ENCODE data around the gene CPED1.
"Not testable (repeated sequence)": the region's sequence is repeated elsewhere in the genome, so short reads cannot be mapped to it uniquely, and the experiment has no call there.

Gene CPED1

DNA sequence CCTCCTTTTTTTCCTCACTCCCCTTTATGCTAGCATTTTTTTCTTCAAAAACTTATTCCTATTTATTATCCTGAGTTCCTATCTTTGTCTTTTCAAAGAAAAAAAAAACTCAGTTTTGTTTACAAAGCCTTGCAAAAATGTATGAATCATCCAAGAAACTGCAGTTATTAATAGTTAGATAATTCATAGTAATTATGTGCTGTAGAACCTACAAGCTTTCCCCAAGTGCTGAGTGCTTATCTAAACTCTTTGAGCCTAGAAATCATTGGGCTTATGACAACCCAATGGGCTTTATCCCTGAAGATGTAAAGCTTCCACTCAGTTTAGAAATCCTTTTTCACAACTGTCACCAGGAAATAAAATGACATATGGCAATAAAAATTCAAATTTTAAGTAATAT is 194.4 kb downstream of the CPED1 start:
- TF ChIP-seq, protein P1, sequence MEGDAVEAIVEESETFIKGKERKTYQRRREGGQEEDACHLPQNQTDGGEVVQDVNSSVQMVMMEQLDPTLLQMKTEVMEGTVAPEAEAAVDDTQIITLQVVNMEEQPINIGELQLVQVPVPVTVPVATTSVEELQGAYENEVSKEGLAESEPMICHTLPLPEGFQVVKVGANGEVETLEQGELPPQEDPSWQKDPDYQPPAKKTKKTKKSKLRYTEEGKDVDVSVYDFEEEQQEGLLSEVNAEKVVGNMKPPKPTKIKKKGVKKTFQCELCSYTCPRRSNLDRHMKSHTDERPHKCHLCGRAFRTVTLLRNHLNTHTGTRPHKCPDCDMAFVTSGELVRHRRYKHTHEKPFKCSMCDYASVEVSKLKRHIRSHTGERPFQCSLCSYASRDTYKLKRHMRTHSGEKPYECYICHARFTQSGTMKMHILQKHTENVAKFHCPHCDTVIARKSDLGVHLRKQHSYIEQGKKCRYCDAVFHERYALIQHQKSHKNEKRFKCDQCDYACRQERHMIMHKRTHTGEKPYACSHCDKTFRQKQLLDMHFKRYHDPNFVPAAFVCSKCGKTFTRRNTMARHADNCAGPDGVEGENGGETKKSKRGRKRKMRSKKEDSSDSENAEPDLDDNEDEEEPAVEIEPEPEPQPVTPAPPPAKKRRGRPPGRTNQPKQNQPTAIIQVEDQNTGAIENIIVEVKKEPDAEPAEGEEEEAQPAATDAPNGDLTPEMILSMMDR (conservative IDR thresholded peaks at IDR 0.05), result no peak
- no peak overlapping the region for H3K27ac ChIP-seq

DNA sequence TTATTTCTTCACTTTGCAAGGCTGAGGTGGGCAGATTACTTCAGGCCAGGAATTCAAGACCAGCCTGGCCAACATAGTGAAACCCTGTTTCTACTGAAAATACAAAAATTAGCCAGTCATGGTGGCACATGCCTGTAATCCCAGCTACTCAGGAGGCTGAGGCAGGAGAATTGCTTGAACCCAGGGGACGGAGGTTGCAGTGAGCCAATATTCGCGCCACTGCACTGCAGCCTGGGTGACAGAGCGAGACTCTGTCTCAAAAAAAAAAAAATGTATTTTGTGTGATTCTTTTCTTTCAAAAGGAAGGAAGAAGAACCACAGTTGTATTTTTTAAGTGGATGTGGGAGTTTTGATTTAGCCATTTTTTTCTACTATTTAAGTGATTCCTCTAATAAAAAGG is 195.4 kb downstream of the CPED1 start:
- H3K27ac ChIP-seq, result not testable (repeated sequence)

DNA sequence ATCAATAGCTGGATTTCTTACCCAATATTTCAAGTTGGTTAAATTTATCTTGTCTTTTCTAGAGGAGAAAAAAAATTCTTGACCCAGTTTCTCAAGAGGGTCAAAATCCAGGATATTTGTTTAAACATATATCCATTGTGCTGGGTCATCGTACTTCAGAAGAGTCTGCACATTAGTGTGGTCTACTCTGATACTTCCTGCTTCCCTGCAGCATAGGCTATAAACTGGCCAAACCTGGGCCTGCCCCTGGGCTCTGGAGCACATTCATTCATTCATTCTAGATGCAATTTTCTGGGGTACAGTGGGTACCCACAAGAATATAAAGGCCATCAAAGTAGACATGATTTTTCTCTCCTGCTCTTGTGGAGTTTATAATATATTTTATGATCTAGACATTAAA is 198.2 kb downstream of the CPED1 start:
- H3K27ac ChIP-seq, result no peak overlapping the region
- TF ChIP-seq, protein P1 (conservative IDR thresholded peaks at IDR 0.05), result no peak

DNA sequence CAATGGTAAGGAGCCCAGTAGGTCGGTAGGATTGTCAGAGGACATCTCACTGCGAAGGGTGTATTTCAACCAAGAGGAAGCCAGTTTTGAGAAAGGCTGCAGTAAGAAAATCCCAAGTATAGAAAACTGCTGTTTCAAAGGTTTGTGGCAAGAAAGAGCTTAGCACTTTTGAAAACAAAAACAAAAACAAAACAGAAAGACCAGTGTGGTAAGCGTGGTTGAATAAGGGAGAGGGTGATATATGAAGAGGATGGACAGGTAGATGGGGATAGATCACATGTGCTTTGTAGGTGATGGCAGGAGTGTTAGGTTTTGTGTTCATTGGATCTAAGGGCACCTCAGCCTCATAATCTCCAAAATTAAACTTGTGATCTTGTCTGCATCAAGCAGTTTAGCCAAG is 198.7 kb downstream of the CPED1 start:
- H3K27ac ChIP-seq, result no peak overlapping the region
- TF ChIP-seq, protein P1 (conservative IDR thresholded peaks at IDR 0.05), result no peak

DNA sequence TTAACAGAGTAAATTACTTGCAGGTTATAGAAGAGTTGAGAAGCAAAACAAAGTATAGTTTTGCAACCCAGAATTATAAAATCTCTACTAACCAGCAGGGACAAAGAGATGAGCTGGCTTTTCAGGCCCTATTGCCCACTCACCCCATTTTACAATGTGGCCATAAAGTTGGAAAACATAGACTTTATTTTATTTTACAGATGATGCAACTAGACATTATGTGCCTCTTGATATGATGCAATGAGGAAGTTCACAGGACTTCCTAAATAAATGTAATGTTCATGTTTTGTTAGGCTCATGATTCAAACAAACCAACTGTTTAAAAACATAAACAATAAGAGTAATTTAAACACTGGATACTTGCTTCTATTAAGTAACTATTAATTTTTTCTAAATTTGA is 199.2 kb downstream of the CPED1 start:
- H3K27ac ChIP-seq, result no peak overlapping the region
- TF ChIP-seq, protein P1 (conservative IDR thresholded peaks at IDR 0.05), result no peak

DNA sequence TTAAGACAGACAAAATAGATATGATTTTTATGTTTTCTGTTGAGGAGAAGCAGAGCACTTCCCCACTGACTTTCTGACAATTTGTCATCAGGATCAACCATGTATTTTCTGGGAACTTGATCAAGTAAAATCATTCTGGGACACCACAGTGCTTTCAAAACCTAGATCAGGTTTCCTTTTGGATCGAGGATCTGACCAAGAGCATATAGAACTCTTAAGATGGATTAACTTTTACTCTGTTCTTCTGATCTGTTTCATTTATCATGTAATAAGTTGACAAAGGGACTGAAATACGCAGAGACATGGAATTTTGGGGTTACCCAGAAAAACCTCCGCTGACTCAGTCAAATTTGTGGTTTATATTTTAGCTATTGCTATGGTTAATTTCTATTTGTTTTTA is 204.3 kb downstream of the CPED1 start:
- H3K27ac ChIP-seq, result no peak overlapping the region
- TF ChIP-seq, protein P1 (conservative IDR thresholded peaks at IDR 0.05), result no peak

DNA sequence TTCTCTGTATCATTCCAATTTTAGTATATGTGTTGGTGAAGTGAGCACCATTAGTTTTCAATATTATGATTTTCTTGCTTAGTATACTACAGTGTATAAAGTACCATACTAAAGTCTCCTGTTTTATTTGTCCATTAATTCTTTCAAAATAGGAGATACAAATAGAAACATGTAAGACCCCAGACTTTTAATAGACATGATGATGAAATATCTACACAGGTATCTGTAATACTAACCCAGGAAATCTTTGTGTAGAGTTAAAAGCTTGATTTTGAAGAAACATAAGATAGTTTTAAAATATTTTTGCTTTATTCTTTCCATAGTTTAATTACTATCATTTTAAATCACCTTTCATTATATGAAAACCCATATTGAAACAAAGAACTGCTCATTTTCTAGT is 206.5 kb downstream of the CPED1 start:
- TF ChIP-seq, protein P1 (conservative IDR thresholded peaks at IDR 0.05), result no peak
- H3K27ac ChIP-seq, result no peak overlapping the region

DNA sequence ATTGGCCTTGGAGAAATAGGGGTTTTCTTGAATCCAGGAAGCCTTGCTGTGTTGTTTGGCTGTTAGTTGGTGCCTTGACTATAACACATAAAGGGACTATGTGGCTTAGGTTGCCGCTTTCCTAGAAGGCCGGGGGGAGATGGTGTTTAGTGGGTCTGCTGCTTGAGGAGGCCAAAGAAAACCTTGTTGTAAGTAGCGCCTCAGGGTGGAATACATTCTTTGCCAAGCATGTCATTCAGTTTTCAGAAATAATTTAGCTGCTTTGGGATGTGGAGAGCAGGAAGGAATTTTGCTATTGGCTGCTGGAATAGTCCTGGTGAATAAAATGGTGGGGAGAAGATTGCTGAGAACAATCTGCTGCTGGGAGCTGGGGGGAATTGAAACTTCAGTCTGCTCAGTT is 207.4 kb downstream of the CPED1 start:
- TF ChIP-seq, protein P1 (conservative IDR thresholded peaks at IDR 0.05), result no peak

More for the DNA sequence above, 207.4 kb downstream of the CPED1 start:
- no peak overlapping the region for H3K27ac ChIP-seq
